ENCODE results near the gene SCLT1.

GRCh38 chr4:128955751-128956150, 137.6 kb downstream of the SCLT1 start:
- TF ChIP-seq YY1 (IDR thresholded peaks at IDR 0.05; ENCODE audit: insufficient read depth, insufficient read length) (no peak), ZNF274 (IDR thresholded peaks at IDR 0.05; ENCODE audit: low read depth, low read length) (no peak)

Measured in NT2/D1 (cell line).